H1 (cell line): ENCODE results near the gene SNX33. TPM values are rescaled to one million over a fixed set of nuclear protein-coding genes. Genes with fewer than 3 reads are reported as not detected.
A peak's percentile ranks its signal among the peaks of the same experiment; 100 is the strongest.

ENCODE experiments used
- ATF3 ChIP-seq: IDR thresholded peaks from 2 replicates; pipeline ENCODE4 v1.6.1; 2011; ENCODE audit warnings: low read depth, mild to moderate bottlenecking, low read length; ENCODE audit not compliant: insufficient read depth
- BACH1 ChIP-seq: IDR thresholded peaks from 2 replicates; pipeline ENCODE4 v1.6.1; 2012; ENCODE audit warnings: low read length, improper control_type of control experiment
- CBX8 ChIP-seq: fragments of 300-800, 300-1000 bp; sonication (generic); IDR thresholded peaks from 2 replicates; pipeline ENCODE4 v1.7.1; 2016; ENCODE audit warnings: low read depth, low read length, borderline replicate concordance
- CHD1 ChIP-seq: IDR thresholded peaks from 2 replicates; pipeline ENCODE4 v1.6.1; 2012; ENCODE audit warnings: low read depth, low read length, improper control_type of control experiment
- CTBP2 ChIP-seq: IDR thresholded peaks from 2 replicates; pipeline ENCODE4 v1.7.0; 2011; ENCODE audit warnings: borderline replicate concordance, mild to moderate bottlenecking, moderate library complexity, mixed read lengths, low read length; ENCODE audit not compliant: insufficient read depth, insufficient read length
- EP300 ChIP-seq, 2 experiments: IDR thresholded peaks; 1 replicate in 1 of 2; 2 replicates in 1 of 2; pipeline ENCODE4 v1.6.1; 2011 to 2012; ENCODE audit warnings: low read depth in 2 of 2, low read length in 2 of 2, mild to moderate bottlenecking in 2 of 2, borderline replicate concordance in 1 of 2, inconsistent platforms in 1 of 2, moderate library complexity in 1 of 2
- HDAC6 ChIP-seq: IDR thresholded peaks from one replicate; pipeline ENCODE4 v1.7.1; 2012; ENCODE audit warnings: low read depth, mild to moderate bottlenecking, inconsistent platforms, low read length, moderate library complexity
- KDM1A ChIP-seq: fragments of 200-600, 300-600 bp; sonication (generic); IDR thresholded peaks from 2 replicates; pipeline ENCODE4 v1.7.1; 2016; ENCODE audit warnings: mild to moderate bottlenecking, low read length, borderline replicate concordance
- RAD21 ChIP-seq, 2 experiments: IDR thresholded peaks in 1 of 2; conservative IDR thresholded peaks in 1 of 2; 2 replicates each; pipeline ENCODE4 v1.6.1; 2011; ENCODE audit warnings: low read depth in 2 of 2, low read length in 2 of 2, improper control_type of control experiment in 1 of 2, inconsistent platforms in 1 of 2, mild to moderate bottlenecking in 1 of 2, moderate library complexity in 1 of 2
- RBBP5 ChIP-seq: IDR thresholded peaks from 2 replicates; pipeline ENCODE4 v1.7.1; 2012; ENCODE audit warnings: low read depth, mild to moderate bottlenecking, inconsistent platforms, low read length, moderate library complexity, borderline replicate concordance
- RNF2 ChIP-seq: fragments of 200-900, 300-1000 bp; sonication (generic); IDR thresholded peaks from 2 replicates; pipeline ENCODE4 v1.7.1; 2016; ENCODE audit warnings: borderline replicate concordance, low read depth, mild to moderate bottlenecking, antibody characterized with exemption, low read length; ENCODE audit not compliant: poor library complexity, severe bottlenecking; ENCODE audit errors: missing control alignments
- SAP30 ChIP-seq: fragments of 300-600 bp; sonication (generic); IDR thresholded peaks from 2 replicates; pipeline ENCODE4 v1.7.1; 2012; ENCODE audit warnings: low read length, moderate library complexity, mild to moderate bottlenecking, inconsistent platforms; ENCODE audit not compliant: insufficient read depth, insufficient replicate concordance
- SP2 ChIP-seq: IDR thresholded peaks from 2 replicates; pipeline ENCODE4 v1.6.1; 2012; ENCODE audit warnings: mild to moderate bottlenecking, low read length, inconsistent platforms
- TAF7 ChIP-seq: optimal IDR thresholded peaks from 2 replicates; pipeline ENCODE3; 2011; ENCODE audit warnings: low read depth, mild to moderate bottlenecking, inconsistent platforms, low read length, moderate library complexity, borderline replicate concordance
- TBP ChIP-seq: IDR thresholded peaks from 2 replicates; pipeline ENCODE4 v1.6.1; 2011; ENCODE audit warnings: low read depth, low read length, improper control_type of control experiment
- TCF12 ChIP-seq: IDR thresholded peaks from 2 replicates; pipeline ENCODE4 v1.6.1; 2011; ENCODE audit warnings: low read depth, mild to moderate bottlenecking, low read length
- USF2 ChIP-seq: IDR thresholded peaks from 2 replicates; pipeline ENCODE4 v1.6.1; 2011; ENCODE audit warnings: low read length, improper control_type of control experiment
- YY1 ChIP-seq: IDR thresholded peaks from 2 replicates; pipeline ENCODE4 v1.6.1; 2011; ENCODE audit warnings: low read depth, mild to moderate bottlenecking, low read length
- polyA plus RNA-seq, 7 experiments: library from polyadenylated mRNA; depleted of rRNA in 3 of 7; stranded (reverse) in 5 of 7; unstranded in 2 of 7; fragments of >200 nt in 5 of 7; fragments of 200-250 nt in 2 of 7; gene quantifications; 1 replicate in 5 of 7; 2 replicates in 1 of 7; 4 replicates in 1 of 7; pipeline versions ENCODE4 v1.2.1 to v1.2.3, GENCODE V29; 2011 to 2013; ENCODE audit warnings: missing spikeins in 2 of 7, mixed read lengths in 2 of 7
- total RNA-seq: library from RNA; stranded (reverse); fragmentation: NEBNext Ultra II Directional; extraction: Animal tissue kit (Norgen Biotek cat#: 25700); gene quantifications from 2 replicates; pipeline ENCODE4 v1.2.1, GENCODE V29; 2021
- TF ChIP-seq, protein P1 (sequence below): IDR thresholded peaks from 2 replicates; pipeline ENCODE4 v1.6.1; 2012; ENCODE audit warnings: low read length, inconsistent platforms

The SNX33 gene
- total and polyA plus RNA-seq, 2 of the 8 experiments (the other 6 are each of a cell fraction or from before 2014, with no cell fraction given), result 14.3 to 22.9 TPM

DNA sequence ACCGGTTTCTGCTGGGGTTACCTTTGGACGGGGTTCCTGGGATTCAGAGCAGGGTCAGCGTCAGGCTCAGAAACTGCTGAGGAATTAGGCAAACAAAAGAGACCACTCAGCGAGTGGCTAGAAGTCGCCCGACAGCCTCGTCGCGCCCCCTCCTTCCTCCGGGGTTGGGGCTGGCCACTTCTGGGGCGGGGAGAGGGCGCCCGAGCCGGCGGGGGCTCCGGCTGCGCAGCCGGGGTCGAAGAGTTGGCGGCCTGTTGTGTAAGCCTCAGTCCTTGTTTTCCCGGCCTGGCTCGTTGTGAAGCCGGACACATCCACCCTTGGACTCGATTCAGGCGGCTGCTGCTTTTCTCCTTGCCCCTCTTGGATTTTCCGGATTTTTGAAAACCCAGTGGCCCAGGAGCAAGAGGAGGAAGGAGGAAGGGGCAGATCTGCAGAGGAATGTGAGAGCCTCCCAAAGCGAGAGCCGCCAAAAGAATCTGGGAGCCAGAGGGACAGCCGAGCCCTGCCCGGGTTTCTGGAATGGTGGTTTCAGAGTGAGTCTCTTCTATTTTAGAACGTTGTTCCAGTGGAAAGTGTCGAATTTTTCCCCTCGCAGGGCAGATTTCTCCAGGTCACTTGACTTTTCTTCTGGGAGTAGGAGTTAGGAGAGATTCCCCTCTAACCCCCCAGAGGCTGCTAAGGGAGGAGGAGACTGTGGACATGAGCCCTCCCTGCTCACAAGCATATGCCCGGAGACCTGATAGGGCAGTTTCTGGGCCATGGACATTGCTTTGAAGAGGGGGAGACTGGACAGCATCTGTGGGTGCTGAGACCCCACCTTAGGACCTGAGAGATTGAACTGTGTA lies 666 bp downstream of the SNX33 start (continued):
- no peak for TF ChIP-seq ATF3
- TF ChIP-seq YY1, result no peak
- TF ChIP-seq CHD1, result no peak
- no peak; the same call in 1 of the 2 replicates for TF ChIP-seq TBP
- no peak for TF ChIP-seq HDAC6
- no peak for TF ChIP-seq EP300 (IDR thresholded peaks at IDR 0.05; ENCODE audit: borderline replicate concordance in 1 of 2, low read depth in 2 of 2, low read length in 2 of 2)
- TF ChIP-seq KDM1A, result no peak
- TF ChIP-seq SAP30, result peak; percentile 1
- TF ChIP-seq RBBP5, result no peak
- no peak for TF ChIP-seq TAF7
- no peak for TF ChIP-seq BACH1
- no peak for TF ChIP-seq RAD21 (IDR thresholded peaks at IDR 0.05 in 1 of 2, conservative IDR thresholded peaks at IDR 0.05 in 1 of 2; ENCODE audit: low read depth in 2 of 2, low read length in 2 of 2)
- TF ChIP-seq CTBP2, result no peak
- no peak for TF ChIP-seq SP2
- TF ChIP-seq RNF2, result no peak
- no peak for TF ChIP-seq TCF12
- TF ChIP-seq CBX8, result no peak
- no peak for TF ChIP-seq USF2
- TF ChIP-seq, protein P1, sequence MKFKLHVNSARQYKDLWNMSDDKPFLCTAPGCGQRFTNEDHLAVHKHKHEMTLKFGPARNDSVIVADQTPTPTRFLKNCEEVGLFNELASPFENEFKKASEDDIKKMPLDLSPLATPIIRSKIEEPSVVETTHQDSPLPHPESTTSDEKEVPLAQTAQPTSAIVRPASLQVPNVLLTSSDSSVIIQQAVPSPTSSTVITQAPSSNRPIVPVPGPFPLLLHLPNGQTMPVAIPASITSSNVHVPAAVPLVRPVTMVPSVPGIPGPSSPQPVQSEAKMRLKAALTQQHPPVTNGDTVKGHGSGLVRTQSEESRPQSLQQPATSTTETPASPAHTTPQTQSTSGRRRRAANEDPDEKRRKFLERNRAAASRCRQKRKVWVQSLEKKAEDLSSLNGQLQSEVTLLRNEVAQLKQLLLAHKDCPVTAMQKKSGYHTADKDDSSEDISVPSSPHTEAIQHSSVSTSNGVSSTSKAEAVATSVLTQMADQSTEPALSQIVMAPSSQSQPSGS, result no peak
